ENCODE measurements around the gene ATG7.
"Not testable (repeated sequence)": the region's sequence is repeated elsewhere in the genome, so short reads cannot be mapped to it uniquely, and the experiment has no call there.

Gene ATG7

GRCh38 chr3:11300970-11301369, 28.8 kb downstream of the ATG7 start:
- no peak for DNase-seq (ENCODE audit: low read depth)

GRCh38 chr3:11302444-11302843, 30.2 kb downstream of the ATG7 start:
- no peak for DNase-seq (ENCODE audit: low read depth)

- no peak for DNase-seq (ENCODE audit: low read depth)
These were observed 32.0 kb downstream of the ATG7 start for GRCh38 chr3:11304175-11304574.

- DNase-seq (ENCODE audit: low read depth) = no peak
These were observed 33.3 kb downstream of the ATG7 start for GRCh38 chr3:11305509-11305908.

GRCh38 chr3:11306817-11307589, 34.8 kb downstream of the ATG7 start:
- DNase-seq (ENCODE audit: low read depth) = no peak

GRCh38 chr3:11307830-11308432, 35.7 kb downstream of the ATG7 start:
- DNase-seq (ENCODE audit: low read depth) = no peak

GRCh38 chr3:11310258-11310657, 38.1 kb downstream of the ATG7 start:
- DNase-seq (ENCODE audit: low read depth) = no peak

GRCh38 chr3:11312166-11312565, 40.0 kb downstream of the ATG7 start:
- no peak for DNase-seq (ENCODE audit: low read depth)

GRCh38 chr3:11317300-11317699, 45.1 kb downstream of the ATG7 start:
- no peak for DNase-seq (ENCODE audit: low read depth)

- DNase-seq (ENCODE audit: low read depth) = no peak
These were observed 50.7 kb downstream of the ATG7 start for GRCh38 chr3:11322931-11323330.

GRCh38 chr3:11323813-11324212, 51.6 kb downstream of the ATG7 start:
- no peak for DNase-seq (ENCODE audit: low read depth)

GRCh38 chr3:11327619-11328018, 55.4 kb downstream of the ATG7 start:
- DNase-seq (ENCODE audit: low read depth) = no peak

GRCh38 chr3:11328196-11328945, 56.2 kb downstream of the ATG7 start:
- no peak for DNase-seq (ENCODE audit: low read depth)

- no peak for DNase-seq (ENCODE audit: low read depth)
These were observed 57.6 kb downstream of the ATG7 start for GRCh38 chr3:11329777-11330176.

GRCh38 chr3:11331101-11331500, 58.9 kb downstream of the ATG7 start:
- DNase-seq (ENCODE audit: low read depth) = no peak

- no peak for DNase-seq (ENCODE audit: low read depth)
These were observed 62.9 kb downstream of the ATG7 start for GRCh38 chr3:11335056-11335608.

GRCh38 chr3:11339541-11339940, 67.3 kb downstream of the ATG7 start:
- no peak for DNase-seq (ENCODE audit: low read depth)

GRCh38 chr3:11346416-11346815, 74.2 kb downstream of the ATG7 start:
- no peak for DNase-seq (ENCODE audit: low read depth)

GRCh38 chr3:11348877-11349276, 76.7 kb downstream of the ATG7 start:
- not testable (repeated sequence) for DNase-seq (ENCODE audit: low read depth)

- no peak for DNase-seq (ENCODE audit: low read depth)
These were observed 77.2 kb downstream of the ATG7 start for GRCh38 chr3:11349446-11349845.

GRCh38 chr3:11350374-11350773, 78.2 kb downstream of the ATG7 start:
- DNase-seq (ENCODE audit: low read depth) = no peak

GRCh38 chr3:11351451-11351850, 79.3 kb downstream of the ATG7 start:
- no peak for DNase-seq (ENCODE audit: low read depth)

- no peak for DNase-seq (ENCODE audit: low read depth)
These were observed 84.1 kb downstream of the ATG7 start for GRCh38 chr3:11356269-11356668.

Measured in stimulated activated CD8-positive, alpha-beta memory T cell treated with anti-CD3 and anti-CD28 coated beads, Interleukin-12 subunit alpha, Interleukin-12 subunit beta, amount 100 ng/mL, for 4 hours (primary cell).